DMS53 (cell line): ENCODE data around the gene KCTD5.
"Not testable (repeated sequence)": the region's sequence is repeated elsewhere in the genome, so short reads cannot be mapped to it uniquely, and the experiment has no call there.

Source experiments
- DNase-seq: peaks from one replicate; lab custom pipeline; 2025; lab: John Stamatoyannopoulos, UW

KCTD5 gene

DNA sequence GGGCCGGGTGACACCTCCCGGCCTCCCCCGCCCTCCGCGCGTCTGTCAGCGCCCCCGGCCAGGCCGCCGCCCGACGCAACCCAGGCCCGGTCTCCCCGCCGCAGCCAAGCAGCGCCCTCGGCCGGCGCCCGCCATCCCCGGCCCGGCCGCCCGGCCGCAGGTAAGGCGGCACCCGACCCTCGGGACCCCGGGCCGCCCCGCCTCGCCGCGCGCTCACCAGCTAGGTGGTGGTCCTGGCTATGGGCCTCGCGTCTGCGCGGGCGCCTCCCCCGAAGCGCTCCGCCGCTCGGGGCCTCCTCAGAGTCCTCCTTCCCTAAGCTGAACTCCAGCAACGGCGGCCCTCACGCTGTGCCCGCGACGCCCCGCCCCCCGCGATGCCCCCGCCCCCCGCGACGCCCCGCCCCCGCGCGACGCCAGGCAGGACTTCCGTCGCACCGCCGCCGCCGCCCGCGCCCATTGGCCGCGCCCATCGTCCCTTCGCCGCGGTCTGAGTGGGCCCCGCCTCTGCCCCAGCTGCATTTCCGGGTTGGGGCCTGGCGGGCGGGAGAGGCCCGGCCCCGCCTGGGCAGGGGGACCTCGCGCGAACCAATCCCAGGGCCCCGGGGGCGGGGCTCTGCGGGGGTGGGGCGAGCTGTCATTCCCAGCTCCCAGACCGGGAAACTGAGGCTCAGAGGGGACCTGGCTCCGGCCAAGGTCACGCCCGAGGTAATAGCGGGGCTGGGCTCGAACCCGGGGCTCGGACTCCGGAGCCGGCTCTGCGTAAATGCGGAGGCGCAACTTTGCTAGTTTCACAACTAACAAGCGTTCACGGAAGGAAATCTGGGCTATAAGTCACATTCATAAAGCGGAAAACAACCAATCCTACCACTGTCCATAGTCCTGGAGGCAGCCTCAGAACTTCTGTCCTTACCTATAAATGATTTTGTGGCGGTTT lies 9.0 kb upstream of the KCTD5 start:
- peak; percentile 95 for DNase-seq

DNA sequence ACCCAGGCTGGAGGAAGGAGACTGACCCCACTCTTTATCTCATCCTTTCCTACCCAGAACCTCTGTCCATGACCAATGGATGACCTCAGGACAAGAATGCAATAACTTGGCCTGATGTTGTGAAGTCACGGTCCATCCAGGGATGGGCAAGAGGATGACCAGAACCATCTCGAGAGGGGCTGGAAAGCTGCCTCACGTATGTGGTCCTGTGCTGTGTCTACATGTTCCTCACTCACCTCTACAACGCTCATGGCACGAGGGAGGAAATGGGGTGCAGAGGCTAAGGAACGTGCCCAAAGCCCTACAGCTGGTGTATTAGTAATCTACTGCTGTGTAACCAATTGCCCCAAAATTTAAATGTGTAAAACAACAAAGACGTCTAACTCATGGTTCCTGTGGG lies 7.3 kb upstream of the KCTD5 start:
- no peak for DNase-seq

DNA sequence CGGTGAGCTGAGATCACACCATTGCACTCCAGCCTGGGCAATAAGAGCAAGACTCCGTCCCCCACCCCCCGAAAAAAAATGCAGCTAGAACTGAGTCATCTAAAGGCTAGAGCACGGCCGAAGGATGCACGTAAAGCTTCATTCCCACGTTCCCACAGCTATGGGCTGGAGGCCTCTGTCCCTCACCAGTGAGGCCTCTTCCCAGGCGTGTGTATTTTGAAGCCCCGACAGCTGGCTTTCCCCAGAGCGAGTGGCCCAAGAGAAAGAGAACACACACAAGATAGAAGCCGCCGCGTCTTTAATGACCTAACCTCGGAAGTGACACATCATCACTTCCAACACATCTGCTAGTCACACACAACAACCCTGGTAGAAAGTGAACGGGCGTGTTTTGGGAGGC lies 6.6 kb upstream of the KCTD5 start:
- no peak for DNase-seq

DNA sequence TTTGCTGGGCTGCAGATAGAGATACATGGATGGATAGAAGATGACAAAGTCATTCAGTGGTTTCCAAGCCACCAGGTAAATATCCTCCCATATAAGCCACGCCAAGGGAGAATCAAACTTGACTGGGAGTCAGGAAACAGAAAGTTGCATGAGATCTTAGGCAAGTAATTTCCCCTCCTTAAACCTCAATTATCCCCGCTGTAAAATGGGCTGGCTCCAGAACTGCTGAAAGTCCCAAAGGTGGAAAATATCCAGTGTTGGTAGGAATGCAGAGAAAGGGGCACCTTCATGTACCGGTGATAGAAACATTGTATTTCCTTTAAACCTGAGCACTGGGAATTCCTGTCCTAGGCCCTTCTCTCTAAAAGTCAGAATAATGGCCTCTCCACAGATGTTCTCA lies 5.4 kb upstream of the KCTD5 start:
- DNase-seq: not testable (repeated sequence)

DNA sequence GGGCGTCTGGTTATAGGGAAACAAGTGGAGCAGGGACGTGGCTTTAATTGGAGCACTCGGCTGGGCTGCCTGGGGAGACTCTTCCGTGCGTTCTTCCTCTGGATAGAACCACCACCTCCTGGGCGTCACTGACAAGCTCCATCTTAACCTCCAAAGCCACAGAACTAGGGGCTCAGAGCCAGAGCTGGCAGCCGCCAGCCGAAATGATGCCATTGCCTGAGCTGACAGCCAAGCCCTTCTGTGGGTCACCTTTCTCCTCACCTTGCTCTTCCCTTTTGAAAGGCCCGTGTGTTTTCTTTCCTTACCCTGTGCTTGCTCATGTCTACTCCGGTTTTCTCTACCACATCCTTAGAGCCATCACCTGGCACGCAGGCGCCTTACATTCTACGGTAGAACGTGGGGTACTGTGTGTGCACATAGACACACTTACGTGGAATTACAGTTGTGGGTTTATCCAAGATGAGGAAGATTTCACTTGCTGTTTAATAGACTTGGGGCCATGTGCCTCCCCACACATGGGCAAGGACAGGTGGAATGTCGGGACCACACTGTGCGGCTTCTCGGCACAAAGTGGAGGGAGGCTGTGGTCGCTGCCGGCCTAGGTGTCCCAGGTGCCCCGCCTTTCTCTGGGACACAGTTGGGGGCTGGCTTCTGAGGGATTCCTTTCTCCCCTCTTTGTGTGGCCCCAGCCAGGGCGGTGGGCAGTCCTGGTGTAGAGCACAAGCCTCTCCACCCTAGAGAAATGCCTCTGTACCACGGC lies 3.9 kb upstream of the KCTD5 start:
- DNase-seq: not testable (repeated sequence)

DNA sequence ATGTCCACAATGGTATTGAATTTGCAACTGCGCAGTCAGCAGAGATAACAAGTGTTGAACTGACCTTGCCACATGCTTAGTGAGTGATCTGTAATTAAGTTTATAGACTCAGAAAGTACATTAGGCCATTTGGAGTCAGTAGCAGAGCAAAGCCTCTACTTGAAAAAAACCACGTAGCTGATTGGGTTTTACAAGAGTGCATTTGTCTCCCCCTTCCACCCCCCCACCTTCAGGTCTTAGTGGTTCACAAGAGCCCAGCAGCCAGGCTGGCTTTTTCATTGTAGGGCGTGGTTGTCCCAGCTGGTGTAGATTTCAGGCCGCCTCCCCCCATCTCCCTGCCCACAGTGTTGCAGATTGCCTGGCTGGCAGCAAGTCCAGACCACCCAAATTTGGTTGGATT lies 2.4 kb upstream of the KCTD5 start:
- not testable (repeated sequence) for DNase-seq

DNA sequence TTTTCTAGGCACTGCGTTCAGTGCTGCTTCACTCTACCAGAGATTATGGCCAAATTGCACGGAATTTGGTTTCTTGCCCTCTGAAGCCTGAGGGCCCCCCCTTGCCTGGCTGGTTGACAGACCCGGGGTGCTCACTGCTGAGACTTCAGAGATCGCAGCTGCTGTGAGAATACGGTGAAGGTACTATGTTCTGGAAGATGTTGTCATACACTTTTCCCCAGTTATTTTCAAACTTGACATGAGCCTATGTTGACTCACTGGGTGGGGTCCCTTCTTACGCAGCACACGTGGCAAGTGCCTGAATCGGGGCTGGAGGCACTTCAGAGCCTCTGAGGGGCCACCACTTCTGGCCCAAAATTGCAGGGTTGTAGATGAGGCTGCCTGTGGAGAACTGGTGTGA lies 2.0 kb upstream of the KCTD5 start:
- not testable (repeated sequence) for DNase-seq

DNA sequence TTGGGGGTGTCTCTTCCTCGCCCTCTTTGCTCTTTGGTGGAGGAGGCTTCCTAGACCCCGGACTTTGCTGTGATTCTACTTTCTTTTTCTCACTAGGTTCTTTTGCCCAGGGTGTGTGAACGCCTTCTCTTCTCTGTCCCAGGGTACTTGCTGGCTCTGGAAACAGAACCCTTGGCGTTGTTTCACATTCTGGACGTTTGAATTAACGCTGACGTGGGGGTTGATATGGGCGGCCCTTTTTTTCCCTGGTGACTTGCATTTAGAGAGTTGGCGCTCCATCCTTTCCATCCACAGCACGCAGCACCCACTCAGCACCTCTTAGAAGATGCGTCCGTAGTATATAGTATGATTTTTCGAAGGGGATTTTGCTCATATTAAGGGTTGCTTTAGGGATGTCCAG lies 718 bp downstream of the KCTD5 start:
- DNase-seq: not testable (repeated sequence)

DNA sequence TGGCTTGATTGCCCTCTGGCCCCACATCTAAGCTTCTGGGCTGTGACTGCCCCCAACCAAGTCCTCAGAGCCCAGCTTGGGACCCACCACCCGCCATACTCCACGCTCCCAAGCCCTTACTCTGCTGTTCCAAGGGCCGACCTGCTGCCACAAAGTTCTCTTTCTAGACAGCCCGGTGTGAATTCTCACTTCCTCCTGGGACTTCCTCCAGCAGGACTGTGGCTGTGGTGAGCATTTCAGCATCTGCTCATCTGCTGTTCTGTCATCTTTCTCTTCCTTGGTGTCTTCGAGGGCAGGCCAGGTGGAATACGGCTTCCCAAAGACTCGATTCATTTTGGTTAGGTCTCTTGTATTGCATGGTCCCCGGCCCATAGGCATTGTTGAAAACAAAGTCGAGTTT lies 3.8 kb downstream of the KCTD5 start:
- DNase-seq: not testable (repeated sequence)

DNA sequence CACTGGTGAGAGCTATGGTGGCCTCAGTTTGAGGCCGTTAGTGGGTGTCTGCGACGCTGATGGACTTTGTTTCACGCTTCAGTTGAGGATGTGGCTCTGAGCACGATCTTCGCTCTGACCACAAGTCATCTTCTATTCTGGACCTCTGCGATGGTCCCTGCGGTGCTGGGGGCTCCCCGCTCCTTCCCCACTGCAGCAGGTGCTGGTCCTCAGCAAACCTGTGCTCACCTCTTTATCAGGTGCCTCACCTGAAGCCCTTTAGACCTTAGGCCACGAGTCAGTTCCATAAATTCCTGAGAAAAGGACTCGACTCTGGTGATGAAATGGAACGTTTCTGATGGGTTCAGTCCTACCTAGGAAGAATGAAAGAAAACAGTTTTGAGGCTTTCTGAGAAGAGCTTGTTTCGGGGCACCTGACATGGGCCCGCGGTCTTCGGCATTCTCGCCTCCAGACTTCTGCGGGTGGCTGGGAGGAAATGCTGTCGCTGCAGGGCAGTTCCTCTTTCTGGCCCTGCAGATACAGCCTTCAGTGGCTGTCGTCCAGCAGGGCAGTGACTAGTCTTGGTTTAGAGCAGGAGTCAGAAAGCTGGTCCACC lies 4.7 kb downstream of the KCTD5 start:
- DNase-seq: no peak

DNA sequence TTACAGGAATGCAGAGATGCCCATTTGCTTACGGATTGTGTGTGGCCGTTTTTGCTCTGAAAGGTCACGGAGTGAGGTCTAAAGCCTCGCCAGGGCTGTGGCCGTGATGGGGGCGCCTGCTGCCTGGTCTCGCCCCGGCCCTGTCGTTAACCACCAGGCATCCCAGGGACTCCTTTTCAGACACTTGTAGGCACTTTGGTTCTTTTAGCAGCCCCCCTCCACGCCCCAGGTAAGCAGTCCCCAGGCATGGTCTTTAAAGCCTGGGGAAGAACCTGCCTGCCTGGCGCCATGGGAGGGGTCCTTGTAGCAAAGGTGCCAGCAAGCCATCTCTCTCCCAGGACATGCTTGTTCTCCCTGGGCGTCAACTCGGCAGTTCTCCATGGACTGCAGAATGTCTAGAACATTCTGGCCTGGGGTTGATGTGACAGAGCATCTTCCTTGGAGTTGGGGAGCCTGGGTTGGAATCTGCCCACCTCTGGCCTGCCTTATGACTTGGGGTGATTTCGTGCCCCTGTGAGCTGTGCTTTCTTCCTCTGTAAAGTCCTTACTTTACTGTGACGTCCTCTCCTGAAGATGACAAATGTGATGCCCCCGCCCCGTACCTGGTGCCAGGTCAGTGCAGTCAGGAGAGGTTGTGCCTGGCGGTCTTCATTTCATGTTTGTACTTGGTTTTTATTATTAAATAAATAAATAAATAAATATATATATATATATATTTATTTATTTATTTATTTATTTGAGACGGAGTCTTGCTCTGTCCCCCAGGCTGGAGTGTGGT lies 5.4 kb downstream of the KCTD5 start:
- DNase-seq: no peak

DNA sequence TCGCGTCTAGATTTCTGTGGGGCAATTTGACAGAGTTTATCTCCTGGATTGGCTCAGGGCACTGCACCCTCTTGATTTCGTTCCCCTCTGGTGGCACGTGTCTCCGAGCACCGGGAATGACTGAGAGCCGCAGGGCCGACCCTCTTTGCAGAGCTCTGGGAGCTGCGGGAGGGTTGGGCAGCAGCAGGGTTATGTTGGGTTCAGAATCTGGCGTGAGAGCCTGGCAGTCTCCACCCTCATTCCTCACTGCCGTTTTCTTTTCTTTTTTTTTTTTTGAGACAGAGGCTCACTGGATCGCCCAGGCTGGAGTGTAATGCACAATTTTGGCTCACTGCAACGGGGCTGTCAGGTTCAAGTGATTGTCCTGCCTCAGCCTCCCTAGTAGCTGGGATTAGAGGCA lies 7.1 kb downstream of the KCTD5 start:
- not testable (repeated sequence) for DNase-seq

DNA sequence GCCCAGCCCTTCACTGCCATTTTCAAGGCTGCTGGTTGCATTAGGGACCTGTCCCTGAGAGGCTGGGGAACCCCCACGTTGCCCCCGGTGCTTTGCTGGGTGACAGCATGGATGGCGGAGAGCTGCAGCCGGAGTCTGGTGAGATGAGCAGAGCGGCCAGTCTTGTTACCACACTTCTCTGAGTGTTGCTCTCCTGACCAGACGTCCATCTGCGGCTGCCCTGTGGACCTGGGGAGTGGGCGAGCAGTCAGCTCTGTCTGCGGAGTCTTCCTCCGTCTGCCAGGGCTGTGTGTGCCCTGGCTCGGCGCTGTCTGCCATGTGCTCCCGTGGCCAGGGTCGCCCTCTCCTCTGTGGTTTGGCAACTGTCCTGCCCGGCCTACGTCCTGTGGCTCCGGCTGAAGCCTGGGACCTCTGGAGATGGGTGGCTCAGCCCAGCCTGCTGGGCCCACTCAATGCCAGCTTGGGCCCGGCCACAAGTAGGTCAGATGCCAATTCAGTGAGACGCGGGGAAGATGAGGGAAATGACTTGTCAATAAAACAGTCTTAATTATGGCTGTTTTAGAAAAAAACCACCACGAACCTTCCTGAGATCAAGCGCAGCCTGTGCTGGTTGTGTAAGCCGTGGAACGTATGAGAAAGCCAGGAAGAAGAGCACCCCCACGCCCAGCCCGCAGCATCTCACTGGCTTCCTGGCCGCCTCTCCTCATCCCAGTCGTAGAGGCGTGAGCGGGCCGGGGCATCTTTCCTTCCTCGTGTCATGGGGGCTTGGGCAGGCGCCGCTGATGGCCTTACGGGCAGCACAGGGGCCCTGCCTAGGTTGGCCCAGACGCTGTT lies 7.9 kb downstream of the KCTD5 start:
- DNase-seq: no peak

DNA sequence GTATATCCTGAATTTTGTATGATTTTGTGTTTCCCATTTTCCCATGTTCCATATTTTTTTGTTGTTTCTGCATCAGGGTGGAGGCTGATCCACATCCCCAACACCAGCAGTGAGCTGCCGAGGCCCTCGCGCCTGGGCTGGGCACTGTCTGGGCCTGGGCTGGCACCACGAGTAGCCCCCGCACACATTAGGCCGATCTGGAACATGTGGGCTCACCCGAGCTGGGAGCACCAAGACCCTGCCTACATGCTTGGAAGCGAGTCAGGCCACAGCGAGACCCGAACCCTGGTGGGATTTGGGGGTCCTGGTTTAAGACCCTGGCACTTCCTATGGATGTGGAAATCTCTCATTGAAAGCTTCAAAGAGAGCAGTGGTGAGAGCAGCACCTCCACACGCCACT lies 8.5 kb downstream of the KCTD5 start:
- DNase-seq: no peak

DNA sequence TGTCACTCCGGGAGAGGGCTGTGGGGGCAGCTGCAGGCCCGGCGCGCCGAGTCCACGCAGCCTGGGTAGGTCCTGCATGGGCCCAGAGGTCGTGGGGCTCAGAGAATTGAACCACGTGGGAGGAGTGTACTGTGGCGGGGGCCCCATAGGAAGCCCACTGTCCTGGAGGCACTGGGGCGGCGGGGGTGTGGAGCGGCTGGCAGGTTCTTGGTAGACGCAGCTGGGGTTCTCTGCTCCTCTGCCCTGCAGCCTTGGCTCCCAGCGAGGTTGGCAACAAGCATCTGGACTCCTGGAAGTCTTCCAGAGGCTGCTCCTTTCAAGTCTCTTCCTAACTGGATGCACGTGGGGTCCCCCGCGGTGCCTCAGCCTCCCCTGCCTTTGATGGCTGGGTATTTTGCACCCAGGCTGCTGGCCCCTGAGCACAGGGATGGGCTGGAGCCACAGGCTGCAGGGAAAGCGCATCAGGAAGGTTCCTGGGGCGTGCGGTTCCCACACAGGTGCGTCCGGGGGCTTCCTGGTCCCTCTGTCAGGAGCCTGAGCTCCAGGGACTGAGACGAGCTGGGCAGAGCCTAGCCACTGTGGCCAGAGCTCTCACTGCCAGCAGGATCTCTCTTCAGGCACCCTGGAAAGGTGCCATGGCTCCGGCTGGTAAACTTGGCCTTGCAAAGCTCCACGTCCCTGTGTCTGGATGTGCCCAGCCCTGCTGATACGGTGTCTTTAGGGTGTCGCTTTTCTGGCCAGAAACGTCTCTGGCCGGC lies 9.3 kb downstream of the KCTD5 start:
- no peak for DNase-seq

DNA sequence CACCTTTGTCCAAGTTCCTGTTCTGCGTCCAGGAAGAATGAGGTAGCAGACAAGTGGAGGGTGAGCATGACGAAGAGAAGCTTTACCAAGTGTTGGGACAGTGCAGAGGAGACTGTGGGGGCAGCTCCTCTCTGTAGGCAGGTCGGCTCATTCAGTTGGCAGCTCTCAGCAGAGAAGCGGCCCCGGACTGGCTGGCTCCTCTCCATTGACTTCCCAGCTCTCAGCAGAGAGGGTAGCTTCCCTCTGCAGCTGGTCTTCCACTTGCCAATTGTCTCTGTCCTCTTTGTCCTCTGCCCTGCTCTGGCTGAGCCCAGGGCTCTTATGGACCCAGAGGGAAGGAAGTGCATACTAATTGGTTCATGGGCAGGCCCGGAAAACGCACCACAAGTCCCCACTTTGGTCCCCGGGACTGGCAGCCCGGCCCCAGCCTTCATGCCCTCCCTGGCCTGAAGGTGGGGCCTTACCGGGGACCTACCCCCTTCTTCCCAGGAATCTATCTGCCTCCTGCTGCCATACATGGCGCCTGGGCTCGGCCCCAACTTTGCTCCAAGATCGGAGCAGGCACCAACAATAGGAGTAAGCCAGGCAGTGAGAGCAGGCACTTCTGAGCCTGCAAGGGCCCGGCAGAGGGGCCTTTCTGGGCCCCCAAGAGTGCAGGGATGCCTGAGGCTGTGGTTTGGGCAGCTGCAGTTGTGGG lies 10.1 kb downstream of the KCTD5 start:
- DNase-seq: no peak

DNA sequence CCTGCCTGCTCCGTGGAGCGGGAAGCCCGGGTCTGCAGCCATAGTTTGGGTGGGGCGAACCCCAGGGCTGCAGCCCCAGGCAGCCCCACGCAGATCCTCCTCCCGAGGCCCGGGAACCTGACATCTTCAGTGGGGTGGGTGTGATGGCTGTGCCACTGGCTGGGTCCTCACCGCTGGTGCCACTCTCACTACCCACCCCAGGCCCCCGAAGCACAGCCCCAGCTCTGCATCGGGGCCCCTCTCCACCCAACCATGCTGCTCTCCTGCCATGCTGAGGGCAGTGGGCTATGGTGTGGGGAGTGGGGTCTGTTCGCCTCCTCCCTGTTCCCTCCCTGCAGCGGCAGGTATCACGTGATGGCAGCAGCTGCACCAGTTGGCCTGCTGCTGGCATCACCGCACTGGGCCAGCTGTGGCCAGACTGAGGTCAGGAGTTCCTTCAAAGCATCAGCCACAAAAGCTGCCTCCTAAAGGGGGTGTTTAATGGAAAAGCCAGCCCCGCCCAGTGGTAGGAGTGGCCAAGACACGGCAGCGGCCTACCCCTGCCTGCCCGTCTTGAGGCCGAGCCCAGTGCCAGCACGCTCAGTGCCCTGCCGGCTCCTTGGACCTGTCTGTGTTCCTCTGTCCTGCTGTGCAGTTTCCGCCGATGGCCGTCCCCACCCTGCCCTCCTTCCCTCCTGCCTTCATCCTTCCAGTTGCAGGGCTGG lies 10.8 kb downstream of the KCTD5 start:
- DNase-seq: no peak

DNA sequence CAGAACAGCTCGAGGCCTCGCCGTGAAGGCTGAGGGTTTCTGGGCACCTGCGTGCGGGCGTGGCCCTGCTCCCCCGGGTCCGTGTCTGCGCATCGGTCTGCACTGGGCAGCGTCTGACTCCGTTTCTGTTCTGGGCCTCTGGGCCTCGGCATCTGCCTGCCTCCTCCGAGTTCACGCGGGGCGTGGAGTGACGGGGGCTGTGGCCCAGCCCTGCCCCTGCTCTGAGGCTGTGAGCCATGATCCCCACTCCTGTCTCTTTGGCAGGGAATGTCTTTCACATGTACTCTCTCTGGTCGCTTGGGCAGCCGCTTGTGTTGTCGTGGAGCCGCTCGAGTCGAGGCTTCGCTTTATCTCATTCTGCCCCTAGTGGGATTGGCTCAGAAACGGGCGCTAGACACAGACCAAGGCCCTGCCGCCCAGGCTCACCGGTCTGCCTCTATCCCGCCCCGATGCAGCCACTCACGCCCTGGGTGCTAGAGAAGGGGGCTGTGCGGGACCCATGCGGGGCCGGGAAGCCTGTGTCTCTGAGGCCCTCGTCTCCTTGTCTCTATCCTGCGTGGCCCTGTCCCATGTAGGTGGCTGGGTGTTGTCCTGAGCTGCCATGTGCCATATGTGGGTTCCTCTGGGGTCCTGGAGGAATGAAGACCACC lies 14.4 kb downstream of the KCTD5 start:
- not testable (repeated sequence) for DNase-seq
